ENCODE measurements around the gene HCRT.

Gene HCRT

GRCh38 chr17:42135664-42136653, 49.3 kb downstream of the HCRT start:
- WGBS, 2 donors (ENCODE audit: extremely low coverage in 2 of 2, insufficient read length in 2 of 2, insufficient replicate concordance in 1 of 2), result no CpG with 5 or more reads among the region's 15 CpGs
- H2BK120ac ChIP-seq (ENCODE audit: low read depth, low read length), result no peak overlapping the region
- no peak overlapping the region for H3K23ac ChIP-seq (ENCODE audit: low read depth, low read length, poor library complexity)
- no peak overlapping the region for H4K91ac ChIP-seq (ENCODE audit: low read depth, low read length, poor library complexity)
- H3K4ac ChIP-seq (ENCODE audit: low read length), result no peak overlapping the region
- no peak overlapping the region for H3K4me2 ChIP-seq (ENCODE audit: insufficient read depth, low read length, poor library complexity, severe bottlenecking)
- H3K9ac ChIP-seq (ENCODE audit: low read depth, low read length, poor library complexity), result no peak overlapping the region
- no peak overlapping the region for H3K18ac ChIP-seq (ENCODE audit: low read length)
- no peak overlapping the region for H2AFZ ChIP-seq (ENCODE audit: low read length)
- no peak overlapping the region for H2BK15ac ChIP-seq (ENCODE audit: low read length)
- H2BK12ac ChIP-seq (ENCODE audit: low read length), result no peak overlapping the region
- H2BK5ac ChIP-seq (ENCODE audit: low read length), result no peak overlapping the region
- no peak overlapping the region for H2AK5ac ChIP-seq (ENCODE audit: low read depth, low read length)
- peaks cover 0 to 2% of the 10 kb centered on the region in 2 donors for H3K4me1 ChIP-seq (ENCODE audit: control insufficient read depth in 2 of 2, insufficient read depth in 1 of 2, low read depth in 1 of 2, low read length in 2 of 2)
- H4K8ac ChIP-seq (ENCODE audit: low read depth, low read length), result no peak overlapping the region
- H3K27me3 ChIP-seq (ENCODE audit: control insufficient read depth in 3 of 3, insufficient read depth in 3 of 3, low read depth in 1 of 3, low read length in 3 of 3), result no peaks in the 10 kb centered on the region
- H3K36me3 ChIP-seq (replicated peaks in 1 of 2; ENCODE audit: control insufficient read depth in 2 of 2, insufficient read depth in 2 of 2, low read length in 2 of 2), result peaks cover 3 to 39% of the 10 kb centered on the region in 2 donors
- H3K27ac ChIP-seq (replicated peaks; ENCODE audit: low read length), result no peak overlapping the region
- DNase-seq (ENCODE audit: low spot score), result no peak
- no peak overlapping the region for H3K4me3 ChIP-seq (ENCODE audit: low read length in 2 of 2)
- H3K14ac ChIP-seq (ENCODE audit: low read length), result no peak overlapping the region
- no peaks in the 10 kb centered on the region for H3K9me3 ChIP-seq (replicated peaks in 1 of 2; ENCODE audit: control insufficient read depth in 2 of 2, insufficient read depth in 1 of 2, low read depth in 1 of 2, low read length in 2 of 2)
- H3K79me1 ChIP-seq (ENCODE audit: low read depth, low read length), result peaks cover 2% of the 10 kb centered on the region

GRCh38 chr17:42135151-42135550, 50.1 kb downstream of the HCRT start:
- Histone ChIP-seq H3K27me3 (ENCODE audit: control insufficient read depth in 3 of 3, insufficient read depth in 3 of 3, low read depth in 1 of 3, low read length in 3 of 3) (no peaks in the 10 kb centered on the region), H3K79me1 (ENCODE audit: low read depth, low read length) (peaks cover 2% of the 10 kb centered on the region), H4K91ac (ENCODE audit: low read depth, low read length, poor library complexity) (no peak overlapping the region), H3K18ac (ENCODE audit: low read length) (no peak overlapping the region), H3K27ac (replicated peaks; ENCODE audit: low read length) (no peak overlapping the region), H2BK15ac (ENCODE audit: low read length) (no peak overlapping the region), H2AFZ (ENCODE audit: low read length) (no peak overlapping the region), H3K36me3 (replicated peaks in 1 of 2; ENCODE audit: control insufficient read depth in 2 of 2, insufficient read depth in 2 of 2, low read length in 2 of 2) (peaks cover 4 to 44% of the 10 kb centered on the region in 2 donors), H3K9ac (ENCODE audit: low read depth, low read length, poor library complexity) (no peak overlapping the region), H3K4me3 (ENCODE audit: low read length in 2 of 2) (no peak overlapping the region), H3K4ac (ENCODE audit: low read length) (no peak overlapping the region), H2BK120ac (ENCODE audit: low read depth, low read length) (no peak overlapping the region), H3K9me3 (replicated peaks in 1 of 2; ENCODE audit: control insufficient read depth in 2 of 2, insufficient read depth in 1 of 2, low read depth in 1 of 2, low read length in 2 of 2) (no peaks in the 10 kb centered on the region), H3K4me2 (ENCODE audit: insufficient read depth, low read length, poor library complexity, severe bottlenecking) (no peak overlapping the region), H2BK5ac (ENCODE audit: low read length) (no peak overlapping the region), H3K4me1 (ENCODE audit: control insufficient read depth in 2 of 2, insufficient read depth in 1 of 2, low read depth in 1 of 2, low read length in 2 of 2) (peaks cover 0 to 2% of the 10 kb centered on the region in 2 donors), H2BK12ac (ENCODE audit: low read length) (no peak overlapping the region), H4K8ac (ENCODE audit: low read depth, low read length) (no peak overlapping the region), H3K14ac (ENCODE audit: low read length) (no peak overlapping the region), H3K23ac (ENCODE audit: low read depth, low read length, poor library complexity) (no peak overlapping the region), H2AK5ac (ENCODE audit: low read depth, low read length) (no peak overlapping the region)
- WGBS, 2 donors (ENCODE audit: extremely low coverage in 2 of 2, insufficient read length in 2 of 2, insufficient replicate concordance in 1 of 2), result no CpG with 5 or more reads among the region's 6 CpGs
- no peak for DNase-seq (ENCODE audit: low spot score)
